Neural cell (in vitro differentiated cells): Measurements from ENCODE around the gene NID2.

Source experiments
- POLR2AphosphoS5 ChIP-seq: IDR thresholded peaks from 2 replicates; pipeline ENCODE4 v1.6.1; 2012
- TAF1 ChIP-seq: IDR thresholded peaks from 2 replicates; pipeline ENCODE4 v1.6.1; 2012; ENCODE audit warnings: low read depth
- TF ChIP-seq, protein P1 (sequence below): fragments of 450-650 bp; IDR thresholded peaks from 2 replicates; pipeline ENCODE4 v1.5.1; 2014; ENCODE audit warnings: antibody characterized with exemption, mild to moderate bottlenecking, moderate library complexity; ENCODE audit not compliant: poor library complexity, severe bottlenecking

DNA sequence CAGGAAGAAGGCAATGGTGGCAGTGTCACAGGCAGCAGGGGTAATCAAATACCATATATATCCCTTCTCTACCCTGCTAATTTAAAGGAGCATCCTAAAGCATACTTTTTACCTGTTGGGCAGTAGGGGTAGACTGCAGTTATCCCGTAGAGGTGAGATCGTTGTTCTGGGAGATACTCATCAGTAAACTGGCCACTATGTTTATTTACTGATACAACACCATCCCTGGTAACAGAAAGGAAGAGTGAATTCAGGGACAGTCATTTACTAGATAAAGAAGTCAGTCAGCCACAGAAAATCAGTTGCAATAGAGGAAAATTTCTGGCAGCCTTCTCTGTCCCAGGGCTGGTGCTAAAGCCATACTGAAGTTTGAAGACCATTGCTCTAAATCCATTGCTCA, 63.2 kb downstream of the NID2 start:
- no peak for TF ChIP-seq TAF1
- TF ChIP-seq, protein P1, sequence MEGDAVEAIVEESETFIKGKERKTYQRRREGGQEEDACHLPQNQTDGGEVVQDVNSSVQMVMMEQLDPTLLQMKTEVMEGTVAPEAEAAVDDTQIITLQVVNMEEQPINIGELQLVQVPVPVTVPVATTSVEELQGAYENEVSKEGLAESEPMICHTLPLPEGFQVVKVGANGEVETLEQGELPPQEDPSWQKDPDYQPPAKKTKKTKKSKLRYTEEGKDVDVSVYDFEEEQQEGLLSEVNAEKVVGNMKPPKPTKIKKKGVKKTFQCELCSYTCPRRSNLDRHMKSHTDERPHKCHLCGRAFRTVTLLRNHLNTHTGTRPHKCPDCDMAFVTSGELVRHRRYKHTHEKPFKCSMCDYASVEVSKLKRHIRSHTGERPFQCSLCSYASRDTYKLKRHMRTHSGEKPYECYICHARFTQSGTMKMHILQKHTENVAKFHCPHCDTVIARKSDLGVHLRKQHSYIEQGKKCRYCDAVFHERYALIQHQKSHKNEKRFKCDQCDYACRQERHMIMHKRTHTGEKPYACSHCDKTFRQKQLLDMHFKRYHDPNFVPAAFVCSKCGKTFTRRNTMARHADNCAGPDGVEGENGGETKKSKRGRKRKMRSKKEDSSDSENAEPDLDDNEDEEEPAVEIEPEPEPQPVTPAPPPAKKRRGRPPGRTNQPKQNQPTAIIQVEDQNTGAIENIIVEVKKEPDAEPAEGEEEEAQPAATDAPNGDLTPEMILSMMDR: no peak
- no peak for TF ChIP-seq POLR2AphosphoS5
